VCaP (cell line): ENCODE data around the gene RNF144A.

Experiments
- H3K27ac ChIP-seq: fragments of 450-650 bp; 2 replicates; pipeline ENCODE4 v1.5.1; 2017
- TF ChIP-seq, protein P1 (sequence below): fragments of 450-650 bp; conservative IDR thresholded peaks from 2 replicates; pipeline ENCODE4 v1.5.1; 2017; ENCODE audit warnings: mild to moderate bottlenecking, moderate library complexity

The RNF144A gene

DNA sequence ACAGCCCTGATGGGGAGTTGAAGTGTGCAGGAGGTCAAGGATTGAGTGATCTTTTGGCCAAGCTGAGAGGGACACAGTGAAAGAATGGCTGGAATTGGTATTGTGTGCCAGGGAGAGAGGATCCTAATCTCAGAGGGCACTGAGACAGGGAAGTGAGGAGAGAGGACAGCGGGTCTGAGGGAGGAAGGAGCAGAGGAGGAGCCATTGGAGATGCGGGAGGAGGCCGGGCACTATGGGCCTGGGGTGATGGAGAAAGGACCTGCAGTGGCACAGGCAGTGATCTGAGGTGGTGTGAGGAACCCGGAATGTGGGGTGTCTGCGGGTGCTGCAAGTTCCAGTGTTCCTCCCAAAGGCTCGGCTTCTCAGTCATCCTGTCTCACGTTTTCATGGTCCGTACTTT, 26.8 kb downstream of the RNF144A start:
- TF ChIP-seq, protein P1, sequence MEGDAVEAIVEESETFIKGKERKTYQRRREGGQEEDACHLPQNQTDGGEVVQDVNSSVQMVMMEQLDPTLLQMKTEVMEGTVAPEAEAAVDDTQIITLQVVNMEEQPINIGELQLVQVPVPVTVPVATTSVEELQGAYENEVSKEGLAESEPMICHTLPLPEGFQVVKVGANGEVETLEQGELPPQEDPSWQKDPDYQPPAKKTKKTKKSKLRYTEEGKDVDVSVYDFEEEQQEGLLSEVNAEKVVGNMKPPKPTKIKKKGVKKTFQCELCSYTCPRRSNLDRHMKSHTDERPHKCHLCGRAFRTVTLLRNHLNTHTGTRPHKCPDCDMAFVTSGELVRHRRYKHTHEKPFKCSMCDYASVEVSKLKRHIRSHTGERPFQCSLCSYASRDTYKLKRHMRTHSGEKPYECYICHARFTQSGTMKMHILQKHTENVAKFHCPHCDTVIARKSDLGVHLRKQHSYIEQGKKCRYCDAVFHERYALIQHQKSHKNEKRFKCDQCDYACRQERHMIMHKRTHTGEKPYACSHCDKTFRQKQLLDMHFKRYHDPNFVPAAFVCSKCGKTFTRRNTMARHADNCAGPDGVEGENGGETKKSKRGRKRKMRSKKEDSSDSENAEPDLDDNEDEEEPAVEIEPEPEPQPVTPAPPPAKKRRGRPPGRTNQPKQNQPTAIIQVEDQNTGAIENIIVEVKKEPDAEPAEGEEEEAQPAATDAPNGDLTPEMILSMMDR, result no peak
- H3K27ac ChIP-seq, result no peak overlapping the region

GRCh38 chr2:6944555-6944954, 27.3 kb downstream of the RNF144A start:
- TF ChIP-seq, protein P1, result no peak
- no peak overlapping the region for H3K27ac ChIP-seq

DNA sequence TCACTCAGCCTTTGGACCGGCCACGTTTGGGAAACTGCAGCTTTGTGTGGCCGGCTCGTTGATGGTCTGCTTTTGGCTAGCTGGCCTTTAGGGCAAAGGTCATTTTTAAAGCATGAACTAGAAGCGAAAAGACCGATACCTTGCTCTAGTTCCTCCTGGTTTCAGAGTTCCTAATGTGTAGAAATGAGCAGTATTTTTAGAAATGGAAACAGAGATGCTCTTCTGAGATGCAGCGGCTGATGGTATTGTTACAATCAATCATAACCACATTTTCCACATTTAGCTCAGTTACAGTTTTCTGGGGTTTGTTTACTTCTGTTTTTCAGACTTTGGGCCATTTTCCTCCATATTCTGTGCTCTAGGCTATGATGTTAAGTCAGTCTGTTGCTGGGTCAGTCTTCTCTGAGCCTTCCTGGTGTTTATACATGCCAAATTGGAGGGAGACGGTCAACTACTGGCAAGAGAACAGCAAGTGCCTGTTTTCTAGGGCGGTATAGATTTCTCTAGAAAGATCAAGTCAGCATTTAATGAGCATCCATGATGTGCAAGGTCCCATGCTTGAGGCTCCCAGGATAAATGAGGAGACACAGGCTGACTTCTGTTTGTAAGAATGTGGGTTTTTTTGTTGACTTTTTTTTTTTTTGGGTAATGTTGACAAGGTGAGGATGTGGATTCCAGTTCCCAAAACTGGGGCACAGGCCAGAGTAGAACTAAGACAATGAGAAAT, 28.0 kb downstream of the RNF144A start:
- peak overlapping the region; percentile 52 for H3K27ac ChIP-seq

DNA sequence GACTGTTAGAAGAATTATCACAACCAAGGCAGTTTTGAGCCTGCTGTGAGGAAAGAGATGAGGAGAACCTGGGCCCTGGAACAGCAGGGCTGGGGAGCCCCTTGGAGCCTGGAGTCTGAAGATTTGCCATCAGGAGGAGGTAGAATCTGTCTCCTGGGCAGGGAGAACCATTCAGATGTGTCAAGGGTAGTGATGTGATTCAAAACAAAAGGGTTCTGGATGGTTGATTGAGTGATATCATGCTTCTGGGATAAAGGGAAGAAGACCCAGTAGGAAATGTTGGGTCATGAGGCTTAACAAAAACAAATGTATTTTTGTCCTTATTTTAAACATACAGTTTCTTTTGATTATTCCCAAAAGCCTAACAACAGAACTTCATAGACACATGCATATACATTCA, 28.6 kb downstream of the RNF144A start:
- TF ChIP-seq, protein P1, result no peak
- H3K27ac ChIP-seq, result peak overlapping the region; percentile 52

More for the DNA sequence above, 28.0 kb downstream of the RNF144A start:
- TF ChIP-seq, protein P1, result no peak

- TF ChIP-seq, protein P1, result no peak
- peak overlapping the region; percentile 52 for H3K27ac ChIP-seq
Measured at GRCh38 chr2:6946722-6947121, 29.5 kb downstream of the RNF144A start.

- TF ChIP-seq, protein P1, result no peak
- H3K27ac ChIP-seq, result no peak overlapping the region; the same call in 1 of the 2 replicates
Measured at GRCh38 chr2:6947929-6948676, 30.9 kb downstream of the RNF144A start.

DNA sequence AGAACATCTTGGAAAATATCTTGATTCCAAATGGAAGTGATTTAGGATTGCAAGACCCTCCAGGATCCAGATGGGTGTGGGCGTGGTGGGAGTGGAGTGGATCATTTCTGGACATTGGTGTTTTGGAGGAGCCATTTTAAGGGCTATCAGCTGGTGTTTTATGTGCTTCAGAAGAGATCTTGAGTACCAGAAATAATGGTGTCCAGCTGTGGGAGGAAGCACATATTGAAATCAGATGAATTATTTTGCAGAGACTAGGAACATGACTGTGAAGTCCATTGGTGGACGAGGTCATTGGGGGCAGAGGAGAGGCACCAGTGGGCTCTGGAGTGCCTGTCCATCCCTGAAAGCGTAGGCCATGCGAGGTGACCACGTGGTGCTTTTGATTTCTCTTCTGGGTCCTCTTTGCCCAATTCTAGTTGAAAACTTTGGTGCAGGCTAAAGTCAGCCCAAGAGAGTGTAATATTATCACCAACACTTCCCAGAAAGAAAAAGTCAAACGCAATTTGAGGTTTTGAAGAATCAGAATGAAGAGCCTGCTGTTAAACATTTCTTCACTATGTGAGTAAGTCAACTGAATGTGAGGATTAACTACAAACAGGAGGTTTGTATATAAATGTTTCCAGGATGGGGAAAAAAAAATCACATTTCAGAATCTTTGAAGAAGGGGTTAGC, 31.6 kb downstream of the RNF144A start:
- H3K27ac ChIP-seq, result no peak overlapping the region; the same call in 1 of the 2 replicates
- TF ChIP-seq, protein P1, result no peak
